HG03432 (cell line): ENCODE data around the gene GNAI1.
A peak's percentile ranks its signal among the peaks of the same experiment; 100 is the strongest.
"Not testable (repeated sequence)": the region's sequence is repeated elsewhere in the genome, so short reads cannot be mapped to it uniquely, and the experiment has no call there.

ENCODE experiments used
- ATAC-seq: cut with Tn5 transposase; IDR thresholded peaks from one replicate; pipeline ENCODE4 v1.9.1; 2021; ENCODE audit warnings: mild to moderate bottlenecking, moderate library complexity; ENCODE audit not compliant: unreplicated experiment

The GNAI1 gene

GRCh38 chr7:80154656-80155333 lies 20.2 kb downstream of the GNAI1 start:
- no peak for ATAC-seq

GRCh38 chr7:80155374-80155773 lies 20.7 kb downstream of the GNAI1 start:
- ATAC-seq = no peak

- not testable (repeated sequence) for ATAC-seq
These were observed 23.1 kb downstream of the GNAI1 start for GRCh38 chr7:80157770-80158169.

GRCh38 chr7:80159802-80160201 lies 25.2 kb downstream of the GNAI1 start:
- no peak for ATAC-seq

- ATAC-seq = no peak
These were observed 26.8 kb downstream of the GNAI1 start for GRCh38 chr7:80161466-80161865.

GRCh38 chr7:80165177-80165576 lies 30.5 kb downstream of the GNAI1 start:
- no peak for ATAC-seq

- ATAC-seq = no peak
These were observed 35.8 kb downstream of the GNAI1 start for GRCh38 chr7:80170445-80170844.

- no peak for ATAC-seq
These were observed 37.8 kb downstream of the GNAI1 start for GRCh38 chr7:80172387-80172786.

GRCh38 chr7:80175744-80176143 lies 41.1 kb downstream of the GNAI1 start:
- ATAC-seq = peak; percentile 62

GRCh38 chr7:80181411-80181810 lies 46.8 kb downstream of the GNAI1 start:
- ATAC-seq = no peak

- no peak for ATAC-seq
These were observed 48.1 kb downstream of the GNAI1 start for GRCh38 chr7:80182630-80183276.

- ATAC-seq = no peak
These were observed 48.7 kb downstream of the GNAI1 start for GRCh38 chr7:80183351-80183750.

- no peak for ATAC-seq
These were observed 49.5 kb downstream of the GNAI1 start for GRCh38 chr7:80183900-80184685.

- no peak for ATAC-seq
These were observed 50.1 kb downstream of the GNAI1 start for GRCh38 chr7:80184693-80185092.

- ATAC-seq = no peak
These were observed 50.9 kb downstream of the GNAI1 start for GRCh38 chr7:80185571-80185970.

GRCh38 chr7:80186721-80187120 lies 52.1 kb downstream of the GNAI1 start:
- ATAC-seq = no peak

GRCh38 chr7:80187279-80187678 lies 52.6 kb downstream of the GNAI1 start:
- no peak for ATAC-seq

- ATAC-seq = no peak
These were observed 53.1 kb downstream of the GNAI1 start for GRCh38 chr7:80187727-80188126.

- ATAC-seq = no peak
These were observed 55.0 kb downstream of the GNAI1 start for GRCh38 chr7:80189638-80190037.

GRCh38 chr7:80197627-80198026 lies 63.0 kb downstream of the GNAI1 start:
- no peak for ATAC-seq

GRCh38 chr7:80199051-80199450 lies 64.4 kb downstream of the GNAI1 start:
- ATAC-seq = no peak

GRCh38 chr7:80204454-80204853 lies 69.8 kb downstream of the GNAI1 start:
- no peak for ATAC-seq
